Activated CD8-positive, alpha-beta memory T cell treated with anti-CD3 and anti-CD28 coated beads, Interleukin-2, amount 50 U/mL, for 1 hour (primary cell): ENCODE results near the gene CEP290.
"Not testable (repeated sequence)": the region's sequence is repeated elsewhere in the genome, so short reads cannot be mapped to it uniquely, and the experiment has no call there.

ENCODE experiments used
- DNase-seq: peaks from one replicate; pipeline ENCODE4 v3.0.0-alpha.2; 2020; ENCODE audit errors: extremely low read depth

Gene CEP290

DNA sequence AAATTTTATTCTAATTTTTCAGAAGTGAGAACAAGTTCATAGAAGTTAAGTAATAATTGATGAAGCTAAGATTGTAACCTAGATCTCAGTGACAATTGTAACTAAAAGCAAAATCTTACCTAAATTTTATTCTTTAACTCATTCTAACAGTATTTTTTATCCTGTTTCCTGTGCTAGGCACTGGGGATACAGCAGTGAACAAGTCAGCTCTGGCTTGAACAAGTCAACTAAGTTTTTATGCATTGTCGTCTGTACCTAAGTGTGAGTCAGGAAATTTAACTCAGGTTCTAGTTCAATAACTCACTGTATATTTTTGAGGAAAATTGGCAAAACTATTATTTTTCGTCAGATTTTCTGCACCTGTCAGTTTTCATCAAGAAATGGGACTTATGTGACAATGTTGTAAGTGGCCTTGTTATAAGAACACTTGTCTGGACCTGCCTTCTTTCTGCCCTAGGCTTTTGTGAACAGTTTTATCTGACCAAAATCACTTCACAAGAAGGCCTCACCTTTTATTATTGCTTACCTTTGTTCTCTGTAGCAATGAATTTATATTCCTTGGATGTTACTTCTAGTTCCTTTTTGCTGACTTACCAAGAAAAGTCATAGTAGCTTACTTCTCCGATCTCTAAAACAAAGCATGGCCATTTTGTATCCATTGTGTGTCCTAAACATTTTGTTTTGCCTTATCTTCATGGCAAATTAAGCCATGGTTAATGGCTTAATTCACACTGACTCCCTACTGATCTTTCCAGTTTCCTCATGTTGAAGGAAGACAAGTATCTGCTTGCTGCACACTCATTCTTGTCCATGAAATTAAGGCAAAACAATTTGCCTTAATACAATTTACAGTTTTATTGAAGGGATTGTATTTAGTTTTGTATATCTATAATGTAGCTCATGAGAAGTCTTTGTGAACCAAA lies 2.9 kb upstream of the CEP290 start:
- no peak for DNase-seq

DNA sequence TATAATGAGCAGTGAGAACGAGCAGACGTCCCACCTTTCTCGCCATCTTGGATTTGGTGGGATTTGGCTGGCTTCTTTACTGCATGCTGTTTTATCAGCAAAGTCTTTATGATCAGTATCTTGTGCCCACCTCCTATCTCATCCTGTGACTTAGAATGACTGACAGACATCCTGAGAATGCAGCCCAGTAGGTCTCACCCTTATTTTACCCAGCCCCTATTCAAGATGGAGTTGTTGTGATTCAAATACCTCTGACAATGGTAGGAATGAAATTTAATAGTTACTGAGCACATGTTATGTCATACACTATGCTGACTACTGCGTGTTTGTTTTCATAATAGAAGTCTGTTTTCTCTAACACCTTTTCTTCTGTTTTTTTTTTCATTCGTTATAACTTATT lies 2.1 kb upstream of the CEP290 start:
- DNase-seq: no peak

DNA sequence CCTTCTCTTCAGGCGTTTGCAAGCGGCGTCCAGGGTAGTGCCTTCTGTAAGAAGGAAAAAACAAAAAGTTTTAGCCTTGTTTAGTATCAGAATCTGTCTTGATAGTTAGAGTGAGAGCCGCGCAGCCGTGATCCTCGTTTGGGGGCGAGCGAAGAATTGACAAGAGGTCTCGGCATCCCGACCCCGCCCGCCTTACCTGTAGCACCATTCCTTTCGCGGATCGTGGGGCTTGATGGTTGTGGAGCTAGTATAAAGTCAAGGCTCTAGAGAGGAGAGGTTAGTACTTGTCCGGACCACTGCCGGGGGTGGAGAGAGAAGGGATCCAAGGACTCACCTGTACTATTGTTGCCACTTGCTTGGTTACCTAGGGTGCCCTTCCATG lies 713 bp upstream of the CEP290 start:
- peak; percentile 1 for DNase-seq

DNA sequence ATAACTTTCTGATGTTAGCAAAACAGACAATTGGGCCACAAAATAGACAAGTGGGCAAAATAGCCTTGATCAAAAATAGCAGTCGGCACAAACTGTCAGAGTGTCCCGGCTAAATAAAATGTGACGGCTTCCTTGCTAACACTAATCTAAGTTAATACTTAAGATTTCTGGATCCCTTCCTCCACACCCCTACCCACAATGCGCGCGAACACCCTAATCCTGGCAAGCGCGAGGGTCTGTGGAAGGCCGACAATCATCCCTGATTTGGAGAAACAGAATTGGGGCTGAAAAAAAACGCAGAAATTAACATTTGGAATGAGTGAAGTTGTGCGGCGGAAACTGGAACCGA lies 489 bp downstream of the CEP290 start:
- no peak for DNase-seq

DNA sequence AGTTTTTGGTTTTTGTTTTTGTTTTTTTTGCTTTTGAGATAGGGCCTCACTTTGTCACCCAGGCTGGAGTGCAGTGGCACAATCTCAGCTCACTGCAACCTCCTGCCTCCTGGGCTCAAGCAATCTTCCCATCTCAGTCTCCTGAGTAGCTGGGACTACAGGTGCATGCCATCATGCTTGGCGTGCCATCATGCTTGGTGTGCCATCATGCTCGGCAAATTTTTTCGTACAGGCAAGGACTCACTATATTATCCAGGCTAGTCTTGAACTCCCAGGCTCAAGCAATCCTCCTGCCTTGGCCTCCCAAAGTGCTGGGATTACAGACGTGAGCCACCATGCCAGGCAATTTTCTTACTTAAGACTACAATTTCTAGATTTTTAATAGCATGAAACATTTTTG lies 2.2 kb downstream of the CEP290 start:
- DNase-seq: not testable (repeated sequence)

DNA sequence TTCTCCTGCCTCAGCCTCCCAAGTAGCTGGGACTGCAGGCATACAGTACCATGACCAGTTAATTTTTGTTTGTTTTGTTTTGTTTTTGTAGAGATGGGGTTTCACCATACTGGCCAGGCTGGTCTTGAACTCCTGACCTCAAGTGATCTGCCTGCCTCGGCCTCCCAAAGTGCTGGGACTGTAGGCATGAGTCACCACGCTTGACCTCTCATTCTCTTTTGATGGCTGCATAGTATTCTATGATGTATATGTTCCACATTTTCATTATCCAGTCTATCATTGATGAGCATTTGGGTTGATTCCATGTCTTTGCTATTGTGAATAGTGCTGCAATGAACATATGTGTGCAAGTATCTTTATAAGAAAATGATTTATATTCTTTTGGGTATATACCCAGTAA lies 8.7 kb downstream of the CEP290 start:
- not testable (repeated sequence) for DNase-seq

DNA sequence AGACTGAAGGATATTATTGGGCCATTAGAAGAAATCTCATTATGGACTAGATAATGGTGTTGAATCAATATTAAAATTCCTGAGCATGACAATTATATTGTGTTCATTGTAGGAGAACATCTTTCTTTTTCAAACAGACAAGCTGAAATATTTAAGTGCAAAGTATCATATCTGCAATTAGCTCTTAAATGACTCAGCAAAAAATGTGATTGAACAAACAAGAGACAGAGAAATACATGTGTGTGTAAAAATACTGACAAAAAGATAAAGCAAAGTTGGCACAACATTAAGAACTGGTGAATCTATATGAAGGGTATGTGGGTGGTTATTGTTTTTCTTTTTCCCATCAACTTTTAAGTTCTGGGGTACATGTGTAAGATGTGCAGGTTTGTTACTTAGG lies 9.5 kb downstream of the CEP290 start:
- DNase-seq: no peak

DNA sequence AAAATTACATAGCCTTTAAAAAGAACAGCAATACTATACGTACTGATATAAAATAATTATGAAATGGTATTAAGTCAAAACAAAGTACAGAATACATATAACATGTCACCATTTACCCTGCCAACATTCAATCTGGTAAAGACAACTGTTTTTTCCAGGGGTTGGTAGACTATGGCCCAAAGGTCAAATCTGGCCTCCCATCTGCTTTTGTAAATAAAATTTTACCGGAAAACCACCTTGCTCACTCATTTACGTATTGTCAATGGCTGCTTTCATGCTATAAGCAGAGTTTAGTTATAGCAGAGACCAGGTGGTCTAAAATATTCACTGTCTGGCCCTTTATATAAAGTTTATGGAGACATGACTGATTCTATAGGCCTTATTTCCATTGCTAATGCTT lies 14.0 kb downstream of the CEP290 start:
- no peak for DNase-seq

DNA sequence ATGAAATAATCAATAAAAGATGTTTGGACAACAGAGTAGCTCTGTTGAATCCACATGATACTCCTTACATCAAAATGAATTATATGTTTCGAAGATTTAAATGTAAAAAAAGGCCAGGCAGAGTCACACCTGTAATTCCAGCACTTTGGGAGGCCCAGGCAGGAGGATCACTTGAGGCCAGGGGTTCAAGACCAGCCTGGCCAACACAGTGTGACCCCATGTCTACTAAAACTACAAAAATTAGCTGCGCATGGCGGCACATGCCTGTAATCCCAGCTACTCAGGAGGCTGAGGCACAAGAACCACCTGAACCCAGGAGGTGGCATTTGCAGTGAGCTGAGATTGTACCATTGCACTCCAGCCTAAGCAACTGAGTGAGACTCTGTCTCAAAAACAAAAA lies 14.8 kb downstream of the CEP290 start:
- DNase-seq: no peak

DNA sequence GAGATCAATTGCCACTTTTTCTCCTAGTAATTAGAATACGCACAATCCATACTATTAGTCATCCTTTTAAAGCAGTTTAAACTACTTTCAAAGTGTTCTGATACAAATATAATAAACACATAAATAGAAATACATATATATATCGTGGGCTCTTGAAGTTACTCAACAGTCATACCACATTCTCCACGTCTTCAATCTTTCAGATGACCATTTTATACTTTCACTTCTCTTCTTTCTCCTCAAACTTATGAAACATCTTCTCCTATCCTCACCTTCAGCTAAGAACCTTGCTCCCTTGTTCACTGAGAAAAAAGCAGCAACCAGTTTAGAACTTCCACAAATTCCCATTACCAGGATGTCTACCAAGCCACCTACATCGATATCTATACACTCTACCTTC lies 19.2 kb downstream of the CEP290 start:
- no peak for DNase-seq

DNA sequence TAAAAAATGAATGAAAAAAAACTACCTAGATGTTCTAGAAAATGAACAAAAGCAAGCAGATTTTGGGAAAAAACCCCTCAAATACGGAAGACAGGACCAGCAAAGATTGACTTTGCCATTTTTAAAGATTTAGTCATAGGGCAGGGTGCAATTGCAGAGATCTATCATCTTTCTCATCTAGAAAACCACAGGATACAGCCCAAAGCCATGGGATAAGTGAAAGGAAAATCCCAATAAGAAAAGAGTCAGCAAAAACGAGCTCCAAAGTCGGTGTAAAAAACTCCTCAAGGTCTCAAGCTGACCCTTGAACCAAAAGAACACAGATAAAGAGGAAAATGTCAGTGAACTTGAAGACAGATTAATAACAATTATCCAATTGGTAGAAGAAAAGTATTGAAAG lies 28.0 kb downstream of the CEP290 start:
- no peak for DNase-seq

DNA sequence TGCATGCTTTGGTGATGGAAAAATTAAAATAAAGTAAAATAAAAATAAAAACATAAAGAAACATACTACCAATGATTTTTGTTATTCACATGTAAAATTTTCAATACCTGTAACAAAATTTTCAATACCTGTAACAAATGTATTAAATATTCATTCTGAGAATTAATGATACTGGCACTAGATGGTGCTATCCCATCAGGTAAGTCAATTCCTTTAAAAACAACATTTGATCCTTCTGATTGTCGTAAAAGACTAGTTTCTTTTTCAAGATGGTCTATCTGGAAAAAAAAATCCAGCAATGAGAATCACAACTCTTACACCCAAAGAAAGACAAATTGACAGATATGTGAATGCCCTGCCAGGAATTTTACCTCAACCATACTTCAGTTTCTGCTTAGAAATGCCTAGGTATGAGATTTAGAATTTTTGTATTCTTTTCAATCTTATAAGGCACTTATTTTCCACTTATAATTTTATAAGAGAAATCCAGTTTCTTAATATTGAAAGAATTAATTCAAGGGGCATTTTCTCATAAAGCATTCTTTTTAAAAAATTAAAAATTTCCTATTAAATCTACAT lies 30.7 kb downstream of the CEP290 start:
- no peak for DNase-seq

DNA sequence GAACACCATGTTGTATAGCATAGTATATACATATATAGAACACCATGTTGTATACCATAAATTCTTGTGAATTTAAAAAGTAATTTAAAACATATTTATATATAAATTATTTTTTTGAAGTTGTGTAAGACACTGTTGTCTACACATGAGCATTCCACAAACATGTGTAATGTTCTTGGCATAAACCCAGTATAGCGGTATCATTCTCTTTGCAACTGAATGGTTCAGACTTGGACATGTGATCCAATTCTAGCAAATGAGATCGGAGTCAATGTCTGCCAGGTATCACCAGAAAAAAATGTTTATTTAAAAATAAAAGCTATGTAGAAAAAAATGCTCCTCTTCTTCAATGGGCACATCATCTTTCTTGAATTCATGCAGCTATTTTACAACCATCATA lies 33.9 kb downstream of the CEP290 start:
- DNase-seq: no peak

DNA sequence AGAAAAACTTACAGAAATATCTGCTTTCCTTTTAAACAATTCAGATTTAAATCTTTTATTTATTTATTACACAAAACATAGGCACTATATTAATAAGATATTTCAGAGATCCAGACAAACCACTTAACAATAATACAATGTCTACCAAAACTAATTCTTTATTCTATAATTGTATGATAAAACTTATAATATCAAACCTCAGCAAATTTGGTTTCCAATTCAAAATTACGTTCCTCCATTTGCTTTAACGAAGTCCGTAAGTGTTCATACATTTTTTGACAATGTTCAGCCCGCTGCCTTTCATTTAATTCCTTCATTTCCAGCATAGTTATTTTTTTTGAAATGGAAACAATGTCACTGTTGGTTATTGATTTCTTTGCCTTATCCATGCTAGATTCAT lies 48.3 kb downstream of the CEP290 start:
- no peak for DNase-seq

DNA sequence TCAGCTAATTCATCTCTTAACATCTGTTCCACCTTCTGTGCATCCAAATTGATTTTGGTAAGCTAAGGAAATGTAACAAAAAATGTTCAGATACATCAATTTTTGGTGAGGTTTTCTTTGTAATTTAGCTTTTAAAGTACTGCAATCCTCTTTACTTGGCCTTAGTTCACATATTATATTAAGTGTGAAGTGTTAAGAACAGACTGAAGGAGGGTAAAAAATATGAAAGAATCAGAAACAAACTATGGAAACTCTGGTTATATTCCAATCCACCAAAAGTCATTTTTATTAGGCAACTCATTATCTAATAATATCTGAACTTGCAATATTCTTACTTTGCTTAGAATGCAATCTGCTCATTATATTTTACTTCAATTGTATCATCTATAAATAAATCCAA lies 49.1 kb downstream of the CEP290 start:
- DNase-seq: no peak

DNA sequence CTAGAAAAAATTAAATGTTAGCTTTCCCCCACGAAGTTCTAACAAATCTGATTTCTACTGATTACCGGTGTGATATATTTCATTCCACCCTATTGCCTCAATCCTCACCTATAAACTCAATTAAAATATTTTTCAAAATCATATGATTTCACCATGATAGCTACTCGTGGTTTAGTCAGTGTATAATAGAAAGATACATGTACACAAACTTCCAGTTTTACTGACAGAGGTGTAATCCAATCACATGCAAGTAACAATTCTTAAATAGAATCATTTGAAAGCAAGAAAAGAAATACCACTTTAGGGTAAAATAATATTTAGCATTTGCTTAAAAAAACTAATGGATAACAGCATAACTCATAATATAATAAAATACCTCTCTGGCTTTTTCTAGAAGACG lies 57.7 kb downstream of the CEP290 start:
- DNase-seq: no peak

DNA sequence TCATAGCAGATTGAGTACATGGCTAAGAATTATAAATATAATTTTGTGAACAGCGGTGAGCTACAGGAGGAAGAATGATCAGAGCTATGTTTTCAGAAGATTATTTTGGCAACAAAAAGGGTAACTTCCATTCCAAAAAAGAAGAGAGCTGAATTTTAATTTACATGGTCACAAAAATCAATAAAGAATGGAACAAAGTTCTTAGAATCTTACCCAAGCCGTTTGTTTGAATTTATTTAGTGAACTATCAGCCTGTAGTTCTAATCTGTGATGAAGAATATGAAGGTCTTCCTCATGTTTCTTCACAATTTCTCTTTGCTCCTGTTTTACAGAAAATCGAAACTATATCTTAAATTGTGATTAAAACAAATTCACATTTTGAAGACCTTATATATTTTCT lies 58.3 kb downstream of the CEP290 start:
- no peak for DNase-seq

DNA sequence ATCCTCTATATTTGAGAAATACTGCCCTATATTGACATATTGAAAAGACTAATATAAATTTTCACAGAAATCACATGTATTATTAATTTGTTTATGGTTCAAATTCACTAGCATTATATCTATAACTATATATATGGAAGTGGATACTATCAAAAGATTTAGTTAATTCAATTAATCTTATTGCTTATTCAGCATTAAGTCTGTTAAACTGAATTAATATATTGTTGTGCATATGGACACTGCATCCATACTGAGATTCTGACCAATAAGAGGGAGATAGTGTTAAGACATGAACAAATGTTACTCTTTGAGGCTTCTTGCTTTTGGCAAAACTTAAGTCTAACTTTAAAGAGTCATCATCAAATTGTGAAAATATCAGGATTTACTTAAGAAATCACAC lies 60.6 kb downstream of the CEP290 start:
- no peak for DNase-seq

DNA sequence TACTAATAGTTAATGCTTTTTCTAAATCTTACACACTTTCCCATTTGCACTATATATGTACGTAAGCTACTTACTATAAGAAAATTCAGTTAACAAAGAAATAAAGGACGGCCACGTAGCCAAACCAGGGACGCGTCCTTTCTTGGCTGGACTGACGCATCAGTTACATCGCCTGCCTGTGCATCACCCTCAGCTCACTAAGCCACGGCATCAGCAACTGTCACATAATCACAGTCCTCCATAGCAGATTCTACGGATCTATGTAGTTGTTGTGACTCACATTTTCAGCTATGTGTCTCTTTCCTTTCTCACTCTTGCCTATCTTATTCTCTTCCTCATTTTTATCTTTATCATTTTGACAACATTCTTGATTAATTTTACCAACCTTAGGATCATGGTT lies 74.6 kb downstream of the CEP290 start:
- DNase-seq: no peak

DNA sequence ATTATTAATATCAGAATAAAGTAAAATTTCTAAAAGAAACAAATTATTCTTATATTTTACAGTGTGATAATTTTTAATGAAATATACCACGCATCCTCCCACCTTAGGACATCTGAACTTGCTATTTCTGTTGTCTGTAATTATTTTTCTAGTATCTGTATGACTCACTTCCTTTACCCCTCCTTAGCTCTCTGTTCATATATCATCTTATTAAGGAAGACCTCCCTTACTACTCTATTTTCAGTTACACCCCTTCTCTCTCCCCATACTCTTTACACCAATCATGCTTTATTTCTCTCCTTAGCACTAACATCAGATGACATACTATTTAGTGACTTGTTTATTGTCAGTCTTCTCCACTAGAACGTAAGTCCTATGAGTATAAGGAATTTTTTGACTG lies 78.5 kb downstream of the CEP290 start:
- DNase-seq: no peak

DNA sequence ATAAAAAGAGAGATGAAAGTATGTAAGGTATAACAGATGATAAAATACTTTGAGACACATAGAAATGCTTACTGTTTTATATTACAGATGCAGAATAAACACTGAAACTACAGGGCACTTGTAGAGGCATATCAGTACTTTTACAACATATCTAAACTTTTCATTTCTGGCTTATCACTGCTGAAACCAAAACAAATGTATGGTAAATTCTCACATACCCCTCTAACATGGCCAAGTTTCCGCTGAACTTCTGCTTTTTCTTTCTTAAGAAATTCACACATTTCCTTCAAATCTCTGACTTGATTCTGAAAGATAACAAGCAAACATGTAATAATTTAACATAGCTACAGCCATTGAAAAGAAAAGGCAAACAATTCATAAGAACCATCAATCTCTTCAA lies 79.4 kb downstream of the CEP290 start:
- no peak for DNase-seq

DNA sequence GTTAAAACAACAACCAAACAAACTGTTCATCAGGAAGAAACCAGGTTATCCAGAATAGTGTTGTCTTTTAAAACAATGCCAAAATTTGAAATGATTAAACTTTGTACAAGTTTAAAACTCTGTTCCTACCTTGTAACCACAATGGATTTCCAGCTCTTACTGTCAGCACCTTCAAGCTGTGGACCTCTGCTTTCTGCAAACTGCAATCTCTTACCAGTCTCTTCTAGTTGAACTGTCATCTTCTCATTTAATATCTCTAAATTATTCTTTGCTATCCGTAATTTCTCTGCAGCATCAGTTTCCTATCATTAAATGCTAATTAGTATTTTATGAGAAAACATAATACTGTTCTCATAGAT lies 83.2 kb downstream of the CEP290 start:
- DNase-seq: no peak

DNA sequence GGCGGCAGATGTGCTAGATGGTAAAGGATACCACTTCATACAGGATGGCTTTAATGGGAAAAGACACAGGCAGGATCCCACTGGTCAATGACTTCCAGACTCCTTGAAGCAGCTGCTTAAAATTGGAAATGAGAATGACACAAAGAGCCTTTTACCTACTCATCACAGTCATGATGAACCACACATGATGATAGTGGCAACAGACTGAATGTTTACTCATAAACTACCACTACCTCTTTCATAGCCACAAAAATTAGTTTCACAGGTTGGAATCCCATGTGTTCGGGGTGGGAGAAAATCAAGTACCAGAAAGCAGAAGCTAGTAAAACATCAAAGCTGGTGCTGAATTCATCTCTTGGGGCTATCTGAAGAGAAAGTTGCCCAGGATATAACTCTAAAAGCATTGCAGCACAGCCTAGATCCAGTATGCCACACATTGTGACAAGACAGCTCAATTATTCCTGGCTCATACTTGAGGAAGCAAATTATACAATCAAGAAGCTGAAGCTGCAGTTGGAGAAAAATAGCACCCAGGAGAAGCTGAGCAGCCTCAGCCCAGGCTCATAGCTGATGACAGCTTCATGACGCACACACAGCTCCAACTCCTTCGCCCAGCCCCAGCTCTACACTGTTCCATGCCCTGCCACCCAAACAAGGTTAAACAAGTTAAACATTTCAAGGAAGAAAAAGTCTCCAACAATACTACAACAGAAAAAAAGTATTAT lies 83.7 kb downstream of the CEP290 start:
- no peak for DNase-seq
